ENCODE data around the gene FANCF. TPM values are rescaled to one million over a fixed set of nuclear protein-coding genes. Genes with fewer than 3 reads are reported as not detected.

The FANCF gene
- total RNA-seq, 4 donors from 2014 or later, result 3.6 to 6.7 (median 4.9) TPM

- peaks cover 9 to 24% (median 18%) of the 10 kb centered on the region in 4 donors for H3K4me1 ChIP-seq
- no peaks in the 10 kb centered on the region for H3K27me3 ChIP-seq
- no peaks in the 10 kb centered on the region for H3K36me3 ChIP-seq
- peak overlapping the region in 1 of 4 donors; percentile 91 for H3K4me3 ChIP-seq
- DNase-seq (ENCODE audit: extremely low spot score), result no peak
- intact Hi-C loops (cut with DNase I), result loop anchor here (10.0 kb wide), 1 partner anchor 198 kb away; the partner anchor contains the start of gene SVIP
- WGBS, result 94% methylated on average over 14 of the region's 14 CpGs
- H3K27ac ChIP-seq (replicated peaks in 1 of 4), result peak overlapping the region; percentile 81 to 95 (median 88)
- no peaks in the 10 kb centered on the region for H3K9me3 ChIP-seq
- TF ChIP-seq CTCF (IDR thresholded peaks at IDR 0.05) (no peak), POLR2A (IDR thresholded peaks at IDR 0.05; ENCODE audit: low read depth) (no peak), EP300 (IDR thresholded peaks at IDR 0.05) (no peak)
Measured at GRCh38 chr11:22626573-22627239, 1.1 kb upstream of the FANCF start.

GRCh38 chr11:22624742-22625447, 728 bp downstream of the FANCF start:
- Histone ChIP-seq H3K36me3 (no peaks in the 10 kb centered on the region), H3K27ac (replicated peaks in 1 of 4) (peak overlapping the region; percentile 81 to 95 (median 88)), H3K9me3 (no peaks in the 10 kb centered on the region), H3K4me3 (peak overlapping the region; percentile 65 to 91 (median 82)), H3K27me3 (no peaks in the 10 kb centered on the region), H3K4me1 (peaks cover 9 to 24% (median 18%) of the 10 kb centered on the region in 4 donors)
- TF ChIP-seq POLR2AphosphoS5 (IDR thresholded peaks at IDR 0.05) (no peak), POLR2A (IDR thresholded peaks at IDR 0.05; ENCODE audit: low read depth) (no peak), CTCF (IDR thresholded peaks at IDR 0.05) (peak; percentile 26 to 45 (median 33)), EP300 (IDR thresholded peaks at IDR 0.05) (no peak)
- DNase-seq (ENCODE audit: extremely low spot score), result no peak
- 20% methylated on average over 7 of the region's 31 CpGs for whole genome bisulfite sequencing
- intact Hi-C loops (cut with DNase I), result loop anchor here (10.0 kb wide), 1 partner anchor 200 kb away; the partner anchor contains the start of gene SVIP

GRCh38 chr11:22617868-22618267, 7.8 kb downstream of the FANCF start:
- no peak overlapping the region for H3K4me3 ChIP-seq
- H3K4me1 ChIP-seq, result no peaks in the 10 kb centered on the region
- H3K27me3 ChIP-seq, result no peaks in the 10 kb centered on the region
- H3K9me3 ChIP-seq, result no peaks in the 10 kb centered on the region
- no peak for DNase-seq (ENCODE audit: extremely low spot score)
- TF ChIP-seq POLR2AphosphoS5 (IDR thresholded peaks at IDR 0.05) (no peak), POLR2A (IDR thresholded peaks at IDR 0.05; ENCODE audit: low read depth) (no peak)
- no peaks in the 10 kb centered on the region for H3K36me3 ChIP-seq
- no peak overlapping the region for H3K27ac ChIP-seq (replicated peaks in 1 of 4)
- intact Hi-C loops (cut with DNase I), result no loop called here
- WGBS, result 85% methylated on average over 5 of the region's 5 CpGs

- WGBS, result 36% methylated on average over 1 of the region's 1 CpG
- TF ChIP-seq CTCF (IDR thresholded peaks at IDR 0.05) (no peak), POLR2AphosphoS5 (IDR thresholded peaks at IDR 0.05) (no peak), POLR2A (IDR thresholded peaks at IDR 0.05; ENCODE audit: low read depth) (no peak), EP300 (IDR thresholded peaks at IDR 0.05) (no peak)
- intact Hi-C loops (cut with DNase I), result no loop called here
- no peak for DNase-seq (ENCODE audit: extremely low spot score)
- no peaks in the 10 kb centered on the region for H3K4me1 ChIP-seq
- no peak overlapping the region for H3K27ac ChIP-seq (replicated peaks in 1 of 4)
- no peaks in the 10 kb centered on the region for H3K36me3 ChIP-seq
- H3K4me3 ChIP-seq, result no peak overlapping the region
- no peaks in the 10 kb centered on the region for H3K9me3 ChIP-seq
- H3K27me3 ChIP-seq, result no peaks in the 10 kb centered on the region
Measured at GRCh38 chr11:22603933-22604332, 21.7 kb downstream of the FANCF start.

- Histone ChIP-seq H3K9me3 (no peaks in the 10 kb centered on the region), H3K4me3 (no peak overlapping the region), H3K36me3 (no peaks in the 10 kb centered on the region), H3K4me1 (no peaks in the 10 kb centered on the region), H3K27ac (replicated peaks in 1 of 4) (no peak overlapping the region), H3K27me3 (no peaks in the 10 kb centered on the region)
- TF ChIP-seq EP300 (IDR thresholded peaks at IDR 0.05), result no peak
- no peak for TF ChIP-seq CTCF (IDR thresholded peaks at IDR 0.05)
- no peak for TF ChIP-seq POLR2AphosphoS5 (IDR thresholded peaks at IDR 0.05)
- TF ChIP-seq POLR2A (IDR thresholded peaks at IDR 0.05; ENCODE audit: low read depth), result no peak
- DNase-seq (ENCODE audit: extremely low spot score), result no peak
- intact Hi-C loops (cut with DNase I), result no loop called here
Measured at GRCh38 chr11:22602504-22602903, 23.1 kb downstream of the FANCF start.

Data from esophagus muscularis mucosa (tissue), 4 donors.